ENCODE data around the gene DCLK1. TPM values are rescaled to one million over a fixed set of nuclear protein-coding genes. Genes with fewer than 3 reads are reported as not detected.

DCLK1 gene
- total RNA-seq, 1 donor from 2014 or later, result 7.9 TPM

DNA sequence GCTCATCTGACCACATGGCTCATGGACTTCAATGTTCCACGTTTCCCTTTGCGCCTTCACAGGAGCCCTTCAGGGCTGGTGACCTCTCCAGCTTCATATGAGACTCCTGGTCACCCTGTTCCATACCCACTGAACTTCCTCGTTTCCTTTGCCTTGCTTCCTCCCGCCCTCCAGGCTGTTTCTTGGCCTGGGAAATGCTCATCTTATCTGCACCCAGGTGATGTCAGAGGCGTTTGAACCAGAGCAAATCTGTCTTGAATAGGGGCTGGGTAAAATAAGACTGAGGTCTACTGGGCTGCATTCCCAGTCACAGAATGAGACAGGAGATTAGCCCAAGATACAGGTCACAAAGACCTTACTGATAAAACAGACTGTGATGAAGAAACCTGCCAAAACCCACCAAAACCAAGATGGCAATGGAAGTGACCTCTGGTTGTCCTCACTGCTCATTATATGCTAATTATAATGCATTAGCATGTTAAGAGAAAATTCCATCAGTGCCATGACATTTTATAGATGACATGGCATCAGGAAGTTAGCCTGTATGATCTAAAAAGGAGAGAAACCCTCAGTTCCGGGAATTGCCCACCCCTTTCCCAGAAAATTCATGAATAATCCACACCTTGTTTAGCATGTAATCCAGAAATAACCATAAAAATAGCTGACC lies 102.7 kb downstream of the DCLK1 start:
- DNase-seq (ENCODE audit: low spot score), result no peak
- H3K4me3 Mint-ChIP-seq (ENCODE audit: unreplicated experiment), result no peak overlapping the region
- H3K9me3 Mint-ChIP-seq (ENCODE audit: low read depth), result no peaks in the 10 kb centered on the region

DNA sequence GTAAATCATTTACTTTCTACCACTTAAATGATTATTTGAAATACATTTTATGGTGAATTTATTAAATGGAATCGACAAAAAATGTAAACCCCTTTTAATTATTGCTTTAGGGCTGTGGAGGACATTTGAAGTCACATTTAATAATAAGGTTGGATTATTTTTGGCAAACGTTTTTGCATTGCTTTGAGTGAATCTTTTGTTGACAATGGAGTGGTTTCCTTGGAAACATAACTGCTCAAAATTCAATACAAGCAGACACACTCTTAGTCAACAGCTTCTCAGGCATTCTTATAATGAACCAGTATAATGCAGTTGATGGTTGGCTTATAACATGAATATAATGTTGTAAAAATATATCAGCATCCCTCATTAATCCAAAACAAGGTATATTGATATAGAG lies 104.7 kb downstream of the DCLK1 start:
- no peak overlapping the region for H3K27ac Mint-ChIP-seq (ENCODE audit: unreplicated experiment)
- no peak for DNase-seq (ENCODE audit: low spot score)
- peaks cover 22% of the 10 kb centered on the region for H3K4me1 Mint-ChIP-seq (ENCODE audit: low read depth)
- H3K27me3 Mint-ChIP-seq (ENCODE audit: low read depth), result no peaks in the 10 kb centered on the region
- no peaks in the 10 kb centered on the region for H3K36me3 Mint-ChIP-seq (ENCODE audit: low read depth)
- peaks cover 3% of the 10 kb centered on the region for H3K9me3 Mint-ChIP-seq (ENCODE audit: low read depth)
- H3K4me3 Mint-ChIP-seq (ENCODE audit: unreplicated experiment), result no peak overlapping the region
- TF ChIP-seq, protein P1, sequence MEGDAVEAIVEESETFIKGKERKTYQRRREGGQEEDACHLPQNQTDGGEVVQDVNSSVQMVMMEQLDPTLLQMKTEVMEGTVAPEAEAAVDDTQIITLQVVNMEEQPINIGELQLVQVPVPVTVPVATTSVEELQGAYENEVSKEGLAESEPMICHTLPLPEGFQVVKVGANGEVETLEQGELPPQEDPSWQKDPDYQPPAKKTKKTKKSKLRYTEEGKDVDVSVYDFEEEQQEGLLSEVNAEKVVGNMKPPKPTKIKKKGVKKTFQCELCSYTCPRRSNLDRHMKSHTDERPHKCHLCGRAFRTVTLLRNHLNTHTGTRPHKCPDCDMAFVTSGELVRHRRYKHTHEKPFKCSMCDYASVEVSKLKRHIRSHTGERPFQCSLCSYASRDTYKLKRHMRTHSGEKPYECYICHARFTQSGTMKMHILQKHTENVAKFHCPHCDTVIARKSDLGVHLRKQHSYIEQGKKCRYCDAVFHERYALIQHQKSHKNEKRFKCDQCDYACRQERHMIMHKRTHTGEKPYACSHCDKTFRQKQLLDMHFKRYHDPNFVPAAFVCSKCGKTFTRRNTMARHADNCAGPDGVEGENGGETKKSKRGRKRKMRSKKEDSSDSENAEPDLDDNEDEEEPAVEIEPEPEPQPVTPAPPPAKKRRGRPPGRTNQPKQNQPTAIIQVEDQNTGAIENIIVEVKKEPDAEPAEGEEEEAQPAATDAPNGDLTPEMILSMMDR (IDR thresholded peaks at IDR 0.05), result no peak

More for the DNA sequence above, 102.7 kb downstream of the DCLK1 start:
- H3K27ac Mint-ChIP-seq (ENCODE audit: unreplicated experiment), result no peak overlapping the region
- no peaks in the 10 kb centered on the region for H3K36me3 Mint-ChIP-seq (ENCODE audit: low read depth)
- TF ChIP-seq, protein P1 (IDR thresholded peaks at IDR 0.05), result no peak
- no peaks in the 10 kb centered on the region for H3K27me3 Mint-ChIP-seq (ENCODE audit: low read depth)
- peaks cover 22% of the 10 kb centered on the region for H3K4me1 Mint-ChIP-seq (ENCODE audit: low read depth)

DNA sequence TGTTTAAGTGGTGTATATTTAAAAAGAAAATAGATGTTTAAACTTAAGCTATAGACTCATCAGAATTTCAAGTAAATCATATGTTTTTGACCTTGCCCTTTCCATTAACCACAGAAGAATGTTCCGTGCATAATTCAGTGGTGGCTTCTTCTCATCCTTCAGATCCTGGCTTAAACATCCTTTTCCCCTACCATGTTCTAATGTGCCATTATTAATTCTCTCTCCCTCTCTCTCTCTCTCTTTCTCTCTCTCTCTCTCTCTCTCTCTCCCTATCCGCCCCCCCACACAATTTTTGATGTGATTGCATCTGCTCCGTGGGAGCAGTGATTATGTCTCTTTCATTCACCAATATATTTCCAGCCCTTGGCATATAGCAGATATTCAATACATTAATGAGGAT lies 116.4 kb downstream of the DCLK1 start:
- Mint-ChIP-seq H3K27ac (ENCODE audit: unreplicated experiment) (no peak overlapping the region), H3K9me3 (ENCODE audit: low read depth) (peaks cover 4% of the 10 kb centered on the region), H3K4me3 (ENCODE audit: unreplicated experiment) (no peak overlapping the region), H3K4me1 (ENCODE audit: low read depth) (peaks cover 3% of the 10 kb centered on the region), H3K36me3 (ENCODE audit: low read depth) (peaks cover 2% of the 10 kb centered on the region), H3K27me3 (ENCODE audit: low read depth) (peaks cover 12% of the 10 kb centered on the region)
- no peak for DNase-seq (ENCODE audit: low spot score)
- TF ChIP-seq, protein P1 (IDR thresholded peaks at IDR 0.05), result no peak

DNA sequence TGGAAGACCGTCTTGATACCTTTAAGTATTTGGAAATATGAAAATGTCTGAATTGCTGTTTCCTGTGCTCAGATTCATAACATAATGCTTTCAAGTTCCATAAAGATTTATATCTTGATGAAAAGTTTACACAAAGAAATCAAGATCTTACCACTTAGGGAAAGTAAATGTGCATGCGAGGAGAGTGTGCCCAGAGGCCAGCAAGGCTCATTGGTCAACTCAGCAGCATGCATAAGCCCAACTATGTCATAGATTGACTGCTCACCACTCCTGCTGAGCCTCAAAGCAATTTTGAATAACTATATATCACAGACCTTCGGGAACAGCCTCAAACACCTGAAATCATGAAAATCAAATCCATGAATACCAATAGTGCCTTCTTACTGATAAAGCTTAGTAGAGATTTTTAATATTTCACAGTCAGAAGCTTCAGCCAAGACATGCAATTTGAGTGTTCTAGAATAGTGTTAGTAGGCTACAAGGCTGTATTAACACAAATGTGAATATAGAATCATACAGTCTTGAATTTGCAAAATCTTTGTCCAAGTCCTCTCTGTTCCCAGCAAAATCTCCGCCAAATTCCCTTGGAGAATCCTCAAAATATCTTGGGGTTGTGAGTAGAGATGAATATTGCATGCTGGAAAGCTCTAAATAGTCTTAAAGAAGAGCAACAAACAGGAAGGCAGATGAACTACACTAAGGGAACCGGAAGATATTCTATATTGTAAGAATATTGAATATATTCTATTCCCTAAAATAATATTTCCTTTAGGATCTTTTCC lies 124.1 kb downstream of the DCLK1 start:
- no peaks in the 10 kb centered on the region for H3K9me3 Mint-ChIP-seq (ENCODE audit: low read depth)
- no peaks in the 10 kb centered on the region for H3K27me3 Mint-ChIP-seq (ENCODE audit: low read depth)
- TF ChIP-seq, protein P1 (IDR thresholded peaks at IDR 0.05), result no peak
- H3K4me1 Mint-ChIP-seq (ENCODE audit: low read depth), result no peaks in the 10 kb centered on the region
- no peak overlapping the region for H3K27ac Mint-ChIP-seq (ENCODE audit: unreplicated experiment)
- H3K4me3 Mint-ChIP-seq (ENCODE audit: unreplicated experiment), result no peak overlapping the region
- no peak for DNase-seq (ENCODE audit: low spot score)
- peaks cover under 1% of the 10 kb centered on the region for H3K36me3 Mint-ChIP-seq (ENCODE audit: low read depth)

DNA sequence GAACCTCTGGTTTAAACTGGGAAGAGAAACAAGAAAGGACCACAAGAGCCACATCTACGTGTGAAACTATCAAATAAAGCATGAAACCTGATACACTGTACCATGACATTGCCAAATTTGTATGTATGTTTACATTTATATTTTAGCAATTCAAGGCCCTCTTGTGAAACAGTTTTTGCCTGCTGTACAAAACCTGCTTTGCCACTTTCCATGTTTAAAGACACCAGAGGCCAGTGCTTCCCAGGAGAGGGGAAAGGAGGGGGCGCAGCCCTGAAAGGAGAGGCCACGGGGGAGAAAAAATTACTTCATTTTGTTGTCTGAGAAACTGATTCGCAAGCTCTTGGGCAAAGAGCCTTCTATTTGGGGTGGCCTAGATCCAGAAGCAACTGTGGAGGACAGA lies 124.8 kb downstream of the DCLK1 start:
- TF ChIP-seq, protein P1 (IDR thresholded peaks at IDR 0.05), result no peak
- no peak for DNase-seq (ENCODE audit: low spot score)
- no peaks in the 10 kb centered on the region for H3K9me3 Mint-ChIP-seq (ENCODE audit: low read depth)
- no peak overlapping the region for H3K4me3 Mint-ChIP-seq (ENCODE audit: unreplicated experiment)
- no peaks in the 10 kb centered on the region for H3K36me3 Mint-ChIP-seq (ENCODE audit: low read depth)
- H3K4me1 Mint-ChIP-seq (ENCODE audit: low read depth), result no peaks in the 10 kb centered on the region
- H3K27ac Mint-ChIP-seq (ENCODE audit: unreplicated experiment), result no peak overlapping the region
- H3K27me3 Mint-ChIP-seq (ENCODE audit: low read depth), result no peaks in the 10 kb centered on the region
